WTC11 (cell line): ENCODE data around the gene RIPOR3. TPM values are rescaled to one million over a fixed set of nuclear protein-coding genes. Genes with fewer than 3 reads are reported as not detected.

Experiments
- ATAC-seq: fragments of 200-7000 bp; cut with Tn5 transposase; 2 replicates; pipeline ENCODE4 v1.10.0; 2021; ENCODE audit warnings: mild to moderate bottlenecking, moderate library complexity
- CTCF ChIA-PET: fragments of 300-600 bp; sonication (Branson Sonifier 250); formaldehyde crosslinking; loops from one replicate; lab custom pipeline; 2021; ENCODE audit warnings: antibody characterized with exemption; lab: Charles Lee
- POLR2A ChIA-PET: fragments of 350-600 bp; sonication (Branson Sonifier 250); formaldehyde crosslinking; loops from one replicate; lab custom pipeline; 2021; ENCODE audit warnings: antibody characterized with exemption; lab: Charles Lee
- DNase-seq: peaks from one replicate; pipeline ENCODE4 v3.0.0; 2021; ENCODE audit warnings: low spot score
- H3K27ac Mint-ChIP-seq: 2 replicates; pipeline ENCODE4 v1.8.0; 2021; ENCODE audit warnings: mixed read lengths
- H3K27me3 Mint-ChIP-seq: 2 replicates; pipeline ENCODE4 v1.8.0; 2021; ENCODE audit warnings: low read depth, mild to moderate bottlenecking, moderate library complexity, mixed read lengths
- H3K36me3 Mint-ChIP-seq: 2 replicates; pipeline ENCODE4 v1.8.0; 2021; ENCODE audit warnings: mixed read lengths
- H3K4me1 Mint-ChIP-seq: 2 replicates; pipeline ENCODE4 v1.8.0; 2022; ENCODE audit warnings: mixed read lengths
- H3K4me3 Mint-ChIP-seq: 2 replicates; pipeline ENCODE4 v1.8.0; 2021; ENCODE audit warnings: mild to moderate bottlenecking, moderate library complexity, mixed read lengths
- H3K9me3 Mint-ChIP-seq: 2 replicates; pipeline ENCODE4 v1.8.0; 2021; ENCODE audit warnings: mixed read lengths
- CDX4 ChIP-seq: fragments of 250-450 bp; sonication (Bioruptor Pico); IDR thresholded peaks from 2 replicates; pipeline ENCODE4 v1.9.0; 2021; ENCODE audit warnings: moderate library complexity, mild to moderate bottlenecking, inconsistent platforms, borderline replicate concordance
- CTCF ChIP-seq: fragments of 200-600 bp; IDR thresholded peaks from 2 replicates; pipeline ENCODE4 v1.8.0; 2022; ENCODE audit warnings: antibody characterized with exemption
- E2F5 ChIP-seq: sonication (generic); formaldehyde crosslinking; IDR thresholded peaks from 2 replicates; pipeline ENCODE4 v1.8.1; 2022; ENCODE audit warnings: mild to moderate bottlenecking, moderate library complexity, missing genetic modification reagents
- GABPB1 ChIP-seq: sonication (generic); formaldehyde crosslinking; IDR thresholded peaks from 2 replicates; pipeline ENCODE4 v1.8.1; 2023; ENCODE audit warnings: mild to moderate bottlenecking, missing genetic modification reagents
- GTF2I ChIP-seq: fragments of 250-450 bp; sonication (Bioruptor Pico); conservative IDR thresholded peaks from 2 replicates; pipeline ENCODE4 v1.4.0; 2021; ENCODE audit warnings: mild to moderate bottlenecking
- IRF1 ChIP-seq: sonication (generic); formaldehyde crosslinking; IDR thresholded peaks from 2 replicates; pipeline ENCODE4 v1.8.0; 2023; ENCODE audit warnings: missing genetic modification reagents
- IRF2 ChIP-seq: sonication (generic); formaldehyde crosslinking; IDR thresholded peaks from 2 replicates; pipeline ENCODE4 v1.8.0; 2022; ENCODE audit warnings: low read depth, missing genetic modification reagents, borderline replicate concordance
- PREB ChIP-seq: sonication (generic); formaldehyde crosslinking; IDR thresholded peaks from 2 replicates; pipeline ENCODE4 v1.8.1; 2022; ENCODE audit warnings: mild to moderate bottlenecking, missing genetic modification reagents, moderate library complexity, borderline replicate concordance
- SMAD3 ChIP-seq: sonication (generic); formaldehyde crosslinking; IDR thresholded peaks from 2 replicates; pipeline ENCODE4 v1.8.0; 2022; ENCODE audit warnings: missing genetic modification reagents, mild to moderate bottlenecking, borderline replicate concordance
- USF1 ChIP-seq: sonication (generic); formaldehyde crosslinking; IDR thresholded peaks from 2 replicates; pipeline ENCODE4 v1.8.0; 2022; ENCODE audit warnings: mild to moderate bottlenecking, missing genetic modification reagents
- ZSCAN18 ChIP-seq: fragments of 250-450 bp; sonication (Bioruptor Pico); IDR thresholded peaks from 2 replicates; pipeline ENCODE4 v2.1.2; 2022; ENCODE audit warnings: mild to moderate bottlenecking, moderate library complexity
- total RNA-seq: library from RNA; stranded (reverse); gene quantifications from 3 replicates; pipeline ENCODE4 v1.2.3, GENCODE V29; 2021

Gene RIPOR3
- total RNA-seq, 1 experiment from 2014 or later = 6.5 TPM

GRCh38 chr20:50648651-50649050 is 42.7 kb downstream of the RIPOR3 start (continued):
- no peak for TF ChIP-seq PREB
- TF ChIP-seq IRF2 = no peak
- no peak for TF ChIP-seq USF1 (CRISPR knock-in tag)
- TF ChIP-seq GABPB1 = no peak
- no peak for TF ChIP-seq CDX4 (CRISPR knock-in tag)
- no peak for TF ChIP-seq GTF2I
- TF ChIP-seq ZSCAN18 (CRISPR knock-in tag) = no peak
- TF ChIP-seq SMAD3 = no peak
- TF ChIP-seq E2F5 = no peak

GRCh38 chr20:50646483-50646996 is 44.8 kb downstream of the RIPOR3 start:
- no peak for DNase-seq
- POLR2A ChIA-PET = no interaction called here

More at GRCh38 chr20:50646483-50646996, 44.8 kb downstream of the RIPOR3 start:
- Mint-ChIP-seq H3K9me3 (peaks cover 19% of the 10 kb centered on the region), H3K27me3 (no peaks in the 10 kb centered on the region), H3K27ac (no peak overlapping the region), H3K4me1 (peaks cover 23% of the 10 kb centered on the region), H3K4me3 (no peak overlapping the region), H3K36me3 (peaks cover 29% of the 10 kb centered on the region)
- CTCF ChIA-PET = interaction anchor here (1.0 to 3.4 kb wide), 3 partner anchors 11 to 34 kb away, joined by 3 to 28 read pairs (median 23); no protein-coding TSS in a partner anchor
- TF ChIP-seq IRF1 (CRISPR knock-in tag) = no peak
- TF ChIP-seq CTCF = peak; percentile 33; the same call in 1 of the 2 replicates
- ATAC-seq = no peak
